GM18870 (cell line): ENCODE measurements around the gene TNFRSF14.
"Not testable (repeated sequence)": the region's sequence is repeated elsewhere in the genome, so short reads cannot be mapped to it uniquely, and the experiment has no call there.

Experiments
- ATAC-seq: cut with Tn5 transposase; IDR thresholded peaks from one replicate; pipeline ENCODE4 v1.9.1; 2021; ENCODE audit warnings: moderate library complexity; ENCODE audit not compliant: unreplicated experiment

The TNFRSF14 gene

GRCh38 chr1:2537784-2538115, 18.4 kb upstream of the TNFRSF14 start:
- ATAC-seq, result no peak

- no peak for ATAC-seq
Measured at GRCh38 chr1:2538376-2538775, 17.8 kb upstream of the TNFRSF14 start.

- ATAC-seq, result no peak
Measured at GRCh38 chr1:2538872-2539271, 17.3 kb upstream of the TNFRSF14 start.

GRCh38 chr1:2539312-2539907, 16.8 kb upstream of the TNFRSF14 start:
- ATAC-seq, result no peak

- no peak for ATAC-seq
Measured at GRCh38 chr1:2540816-2541492, 15.2 kb upstream of the TNFRSF14 start.

- ATAC-seq, result no peak
Measured at GRCh38 chr1:2541619-2542245, 14.4 kb upstream of the TNFRSF14 start.

GRCh38 chr1:2542246-2542915, 13.8 kb upstream of the TNFRSF14 start:
- no peak for ATAC-seq

- ATAC-seq, result no peak
Measured at GRCh38 chr1:2543543-2544092, 12.6 kb upstream of the TNFRSF14 start.

GRCh38 chr1:2544093-2544874, 11.9 kb upstream of the TNFRSF14 start:
- no peak for ATAC-seq

GRCh38 chr1:2544875-2545640, 11.1 kb upstream of the TNFRSF14 start:
- ATAC-seq, result no peak

- peak; percentile 13 for ATAC-seq
Measured at GRCh38 chr1:2545754-2546514, 10.2 kb upstream of the TNFRSF14 start.

- peak; percentile 36 for ATAC-seq
Measured at GRCh38 chr1:2546515-2547209, 9.5 kb upstream of the TNFRSF14 start.

GRCh38 chr1:2547210-2548067, 8.7 kb upstream of the TNFRSF14 start:
- ATAC-seq, result no peak

- ATAC-seq, result no peak
Measured at GRCh38 chr1:2548068-2548589, 8.0 kb upstream of the TNFRSF14 start.

- not testable (repeated sequence) for ATAC-seq
Measured at GRCh38 chr1:2549367-2550029, 6.7 kb upstream of the TNFRSF14 start.

GRCh38 chr1:2550309-2550861, 5.8 kb upstream of the TNFRSF14 start:
- not testable (repeated sequence) for ATAC-seq

GRCh38 chr1:2551544-2551943, 4.6 kb upstream of the TNFRSF14 start:
- ATAC-seq, result not testable (repeated sequence)
